Endothelial cell (in vitro differentiated cells): ENCODE measurements around the gene APOL4. TPM values are rescaled to one million over a fixed set of nuclear protein-coding genes. Genes with fewer than 3 reads are reported as not detected.

Experiments used
- DNase-seq: peaks from one replicate; pipeline ENCODE4 v3.0.0; 2021; ENCODE audit warnings: low spot score
- H3K27ac Mint-ChIP-seq: one replicate; pipeline ENCODE4 v1.8.0; 2021; ENCODE audit warnings: mixed read lengths, inconsistent platforms; ENCODE audit not compliant: unreplicated experiment
- H3K27me3 Mint-ChIP-seq: one replicate; pipeline ENCODE4 v1.8.0; 2021; ENCODE audit warnings: mild to moderate bottlenecking, moderate library complexity, mixed read lengths, inconsistent platforms; ENCODE audit not compliant: unreplicated experiment
- H3K36me3 Mint-ChIP-seq: one replicate; pipeline ENCODE4 v1.8.0; 2021; ENCODE audit warnings: mild to moderate bottlenecking, low read depth, mixed read lengths, inconsistent platforms; ENCODE audit not compliant: unreplicated experiment
- H3K4me1 Mint-ChIP-seq: one replicate; pipeline ENCODE4 v1.8.0; 2021; ENCODE audit warnings: mild to moderate bottlenecking, mixed read lengths, inconsistent platforms; ENCODE audit not compliant: unreplicated experiment
- H3K4me3 Mint-ChIP-seq: one replicate; pipeline ENCODE4 v1.8.0; 2021; ENCODE audit warnings: mild to moderate bottlenecking, mixed read lengths, inconsistent platforms; ENCODE audit not compliant: unreplicated experiment
- H3K9me3 Mint-ChIP-seq: one replicate; pipeline ENCODE4 v1.8.0; 2021; ENCODE audit warnings: mixed read lengths, inconsistent platforms; ENCODE audit not compliant: unreplicated experiment
- total RNA-seq: library from RNA; stranded (reverse); fragmentation: NEBNext Ultra II Directional; extraction: Animal tissue kit (Norgen Biotek cat#: 25700); gene quantifications from one replicate; pipeline ENCODE4 v1.2.1, GENCODE V29; 2021; ENCODE audit not compliant: unreplicated experiment
- TF ChIP-seq, protein P1 (sequence below): fragments of 200-600 bp; sonication (generic); IDR thresholded peaks from one replicate; pipeline ENCODE4 v1.5.0; 2021; ENCODE audit warnings: antibody characterized with exemption; ENCODE audit not compliant: unreplicated experiment

Gene APOL4
- total RNA-seq, 1 donor from 2014 or later = 4.4 TPM

DNA sequence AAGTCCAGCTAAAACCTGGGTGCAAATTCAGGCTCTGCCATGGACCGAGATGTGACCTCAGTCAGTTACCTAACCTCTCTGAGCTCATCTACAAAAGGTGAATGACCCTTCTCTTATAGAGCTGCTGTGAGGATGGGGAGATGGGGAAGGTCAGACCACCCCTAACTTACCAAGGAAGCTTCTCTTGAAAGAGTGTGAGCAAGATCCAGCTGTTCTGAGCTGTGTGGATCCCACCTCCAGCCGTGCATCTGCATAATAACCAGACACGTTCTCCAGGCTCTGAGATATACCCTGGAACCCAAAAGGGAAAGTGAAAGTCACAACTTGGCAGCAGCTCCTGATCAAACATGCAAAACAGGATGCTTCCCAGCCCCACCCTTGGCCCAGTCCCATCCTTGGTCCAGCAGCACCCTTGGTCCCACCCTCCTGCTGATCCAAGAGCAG is 41.1 kb downstream of the APOL4 start, which contains the start of gene APOL3:
Gene APOL3 (minus strand): TSS at position 257 of the 444 bp plus-strand sequence. CDS start 11,700 bp downstream, outside the sequence.
- H3K27me3 Mint-ChIP-seq = peaks cover 11% of the 10 kb centered on the region
- H3K4me3 Mint-ChIP-seq = no peak within 1 kb of the TSS
- H3K9me3 Mint-ChIP-seq = no peaks in the 10 kb centered on the region
- TF ChIP-seq, protein P1, sequence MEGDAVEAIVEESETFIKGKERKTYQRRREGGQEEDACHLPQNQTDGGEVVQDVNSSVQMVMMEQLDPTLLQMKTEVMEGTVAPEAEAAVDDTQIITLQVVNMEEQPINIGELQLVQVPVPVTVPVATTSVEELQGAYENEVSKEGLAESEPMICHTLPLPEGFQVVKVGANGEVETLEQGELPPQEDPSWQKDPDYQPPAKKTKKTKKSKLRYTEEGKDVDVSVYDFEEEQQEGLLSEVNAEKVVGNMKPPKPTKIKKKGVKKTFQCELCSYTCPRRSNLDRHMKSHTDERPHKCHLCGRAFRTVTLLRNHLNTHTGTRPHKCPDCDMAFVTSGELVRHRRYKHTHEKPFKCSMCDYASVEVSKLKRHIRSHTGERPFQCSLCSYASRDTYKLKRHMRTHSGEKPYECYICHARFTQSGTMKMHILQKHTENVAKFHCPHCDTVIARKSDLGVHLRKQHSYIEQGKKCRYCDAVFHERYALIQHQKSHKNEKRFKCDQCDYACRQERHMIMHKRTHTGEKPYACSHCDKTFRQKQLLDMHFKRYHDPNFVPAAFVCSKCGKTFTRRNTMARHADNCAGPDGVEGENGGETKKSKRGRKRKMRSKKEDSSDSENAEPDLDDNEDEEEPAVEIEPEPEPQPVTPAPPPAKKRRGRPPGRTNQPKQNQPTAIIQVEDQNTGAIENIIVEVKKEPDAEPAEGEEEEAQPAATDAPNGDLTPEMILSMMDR = no peak
- peaks cover 22% of the 10 kb centered on the region for H3K4me1 Mint-ChIP-seq
- DNase-seq = no peak
- no peak within 1 kb of the TSS for H3K27ac Mint-ChIP-seq
- no peaks in the 10 kb centered on the region for H3K36me3 Mint-ChIP-seq

DNA sequence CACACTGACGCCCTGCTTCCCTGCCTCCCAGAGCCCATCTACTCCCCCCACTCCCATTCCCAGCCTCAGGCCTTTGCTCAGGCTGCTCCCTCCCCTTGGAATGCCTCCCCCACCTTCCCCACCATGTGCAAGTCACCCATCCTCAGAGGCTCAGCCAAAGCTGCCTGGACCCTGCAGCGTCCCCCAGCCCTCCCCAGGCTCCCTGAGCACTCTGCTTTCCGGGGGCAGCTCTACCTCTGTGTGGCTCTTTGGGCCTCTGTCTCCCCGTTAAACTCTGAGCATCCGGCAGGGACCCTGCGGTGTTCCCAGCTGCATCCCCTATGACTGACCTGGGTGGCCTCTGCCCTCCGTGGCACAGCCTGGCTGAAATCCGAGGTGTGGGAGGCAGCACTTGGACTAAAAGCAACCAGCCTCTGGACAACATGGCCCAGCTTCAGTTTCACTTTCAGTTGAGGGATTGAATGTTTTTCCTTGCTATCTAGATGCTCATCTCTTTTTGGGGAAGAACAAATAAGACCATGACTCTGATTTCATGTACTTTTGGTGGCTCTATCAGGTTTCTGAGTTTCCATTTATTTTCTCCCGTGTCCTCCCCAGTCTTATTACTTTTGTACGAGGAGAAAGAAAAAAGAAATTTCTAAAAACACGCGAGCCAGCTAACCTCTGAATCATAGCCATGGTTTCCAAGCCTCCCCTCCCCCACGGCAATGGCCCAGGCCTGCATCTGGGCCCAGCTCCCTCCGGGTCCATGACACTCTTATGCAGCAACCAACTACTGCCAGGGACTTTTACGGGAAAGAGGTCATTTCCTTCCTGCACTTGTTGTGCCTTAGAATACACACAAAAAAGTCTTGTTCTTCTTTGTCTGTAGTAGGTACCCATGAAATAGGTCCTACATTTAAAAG is 44.8 kb downstream of the APOL4 start:
- TF ChIP-seq, protein P1 = no peak
- peaks cover 33% of the 10 kb centered on the region for H3K4me1 Mint-ChIP-seq
- peak overlapping the region; percentile 96 for H3K27ac Mint-ChIP-seq
- peak overlapping the region; percentile 34 for H3K4me3 Mint-ChIP-seq
- peaks cover 11% of the 10 kb centered on the region for H3K27me3 Mint-ChIP-seq
- H3K9me3 Mint-ChIP-seq = no peaks in the 10 kb centered on the region
- DNase-seq = peak; percentile 74
- no peaks in the 10 kb centered on the region for H3K36me3 Mint-ChIP-seq

DNA sequence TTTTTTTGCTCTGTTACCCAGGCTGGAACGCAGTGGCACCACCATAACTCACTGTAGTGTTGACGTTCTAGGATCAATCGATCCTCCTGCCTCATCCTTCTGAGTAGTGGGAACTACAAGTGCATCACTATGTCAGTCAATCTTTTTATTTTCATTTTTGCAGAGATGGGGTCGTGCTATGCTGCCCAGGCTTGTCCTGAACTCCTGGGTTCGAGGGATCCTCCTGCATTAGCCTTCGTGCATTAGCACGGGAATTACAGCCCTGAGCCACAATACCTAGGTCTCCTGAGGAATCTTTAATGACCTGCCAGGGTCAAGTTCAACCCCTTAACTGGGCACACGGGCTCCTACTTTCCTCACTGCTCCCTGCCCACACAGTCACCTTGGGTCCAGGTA is 45.5 kb downstream of the APOL4 start:
- Mint-ChIP-seq H3K4me1 (peaks cover 33% of the 10 kb centered on the region), H3K27me3 (peaks cover 13% of the 10 kb centered on the region), H3K36me3 (no peaks in the 10 kb centered on the region), H3K27ac (peak overlapping the region; percentile 96), H3K4me3 (no peak overlapping the region), H3K9me3 (no peaks in the 10 kb centered on the region)
- TF ChIP-seq, protein P1 = no peak
- no peak for DNase-seq

GRCh38 chr22:36155702-36156101 is 45.9 kb downstream of the APOL4 start:
- TF ChIP-seq, protein P1 = no peak
- peaks cover 33% of the 10 kb centered on the region for H3K4me1 Mint-ChIP-seq

GRCh38 chr22:36154423-36154945 is 47.1 kb downstream of the APOL4 start:
- Mint-ChIP-seq H3K36me3 (no peaks in the 10 kb centered on the region), H3K9me3 (no peaks in the 10 kb centered on the region), H3K4me3 (no peak overlapping the region), H3K4me1 (peaks cover 33% of the 10 kb centered on the region), H3K27ac (peak overlapping the region; percentile 45), H3K27me3 (peaks cover 12% of the 10 kb centered on the region)
- DNase-seq = no peak
- TF ChIP-seq, protein P1 = no peak

More at GRCh38 chr22:36155702-36156101, 45.9 kb downstream of the APOL4 start:
- no peak overlapping the region for H3K4me3 Mint-ChIP-seq
- no peaks in the 10 kb centered on the region for H3K36me3 Mint-ChIP-seq
- peaks cover 10% of the 10 kb centered on the region for H3K27me3 Mint-ChIP-seq
- H3K27ac Mint-ChIP-seq = no peak overlapping the region
- DNase-seq = no peak
- H3K9me3 Mint-ChIP-seq = no peaks in the 10 kb centered on the region
